G401 (cell line): ENCODE measurements around the gene TBC1D9B. TPM values are rescaled to one million over a fixed set of nuclear protein-coding genes. Genes with fewer than 3 reads are reported as not detected.
A peak's percentile ranks its signal among the peaks of the same experiment; 100 is the strongest.
"Not testable (repeated sequence)": the region's sequence is repeated elsewhere in the genome, so short reads cannot be mapped to it uniquely, and the experiment has no call there.

Source experiments
- DNase-seq: peaks from one replicate; pipeline ENCODE4 v3.0.0-alpha.2; 2015; ENCODE audit warnings: low spot score
- in situ Hi-C: cut with HindIII; loops from 2 replicates; pipeline ENCODE4 v1.10.0; 2016; ENCODE audit warnings: low sequenced_read_pairs, mixed read lengths
- total RNA-seq: library from RNA; depleted of rRNA; stranded (reverse); fragments of >200 nt; shearing (Covaris generic); gene quantifications from 2 replicates; pipeline ENCODE4 v1.2.3, GENCODE V29; 2014

The TBC1D9B gene
- total RNA-seq, 1 experiment from 2014 or later, result 58.0 TPM

- DNase-seq, result peak; percentile 97
- in situ Hi-C loops, result no loop called here
Measured at GRCh38 chr5:179858586-179859427, 48.9 kb downstream of the TBC1D9B start, which contains the start of gene MRNIP. MRNIP (minus strand) TSS chr5:179858817; CDS start chr5:179858796, 21 bp downstream.

- in situ Hi-C loops, result no loop called here
- peak; percentile 69 for DNase-seq
Measured at GRCh38 chr5:179858241-179858585, 49.5 kb downstream of the TBC1D9B start.

GRCh38 chr5:179854356-179854755 lies 53.3 kb downstream of the TBC1D9B start:
- DNase-seq, result no peak
- in situ Hi-C loops, result no loop called here

GRCh38 chr5:179852993-179853547 lies 54.6 kb downstream of the TBC1D9B start:
- no peak for DNase-seq
- in situ Hi-C loops, result no loop called here

GRCh38 chr5:179841621-179842020 lies 66.1 kb downstream of the TBC1D9B start:
- DNase-seq, result no peak
- in situ Hi-C loops, result no loop called here

- in situ Hi-C loops, result no loop called here
- no peak for DNase-seq
Measured at GRCh38 chr5:179840766-179841165, 66.9 kb downstream of the TBC1D9B start.

GRCh38 chr5:179840321-179840720 lies 67.4 kb downstream of the TBC1D9B start:
- in situ Hi-C loops, result no loop called here
- DNase-seq, result no peak

GRCh38 chr5:179839328-179840256 lies 68.1 kb downstream of the TBC1D9B start:
- in situ Hi-C loops, result no loop called here
- no peak for DNase-seq

- in situ Hi-C loops, result no loop called here
Measured at GRCh38 chr5:179837076-179838011, 70.4 kb downstream of the TBC1D9B start.

GRCh38 chr5:179836225-179837019 lies 71.3 kb downstream of the TBC1D9B start:
- in situ Hi-C loops, result no loop called here

More at GRCh38 chr5:179837076-179838011, 70.4 kb downstream of the TBC1D9B start:
- DNase-seq, result no peak

GRCh38 chr5:179834871-179835270 lies 72.8 kb downstream of the TBC1D9B start:
- in situ Hi-C loops, DNase-seq: not testable (repeated sequence)

More at GRCh38 chr5:179836225-179837019, 71.3 kb downstream of the TBC1D9B start:
- peak; percentile 19 for DNase-seq

DNA sequence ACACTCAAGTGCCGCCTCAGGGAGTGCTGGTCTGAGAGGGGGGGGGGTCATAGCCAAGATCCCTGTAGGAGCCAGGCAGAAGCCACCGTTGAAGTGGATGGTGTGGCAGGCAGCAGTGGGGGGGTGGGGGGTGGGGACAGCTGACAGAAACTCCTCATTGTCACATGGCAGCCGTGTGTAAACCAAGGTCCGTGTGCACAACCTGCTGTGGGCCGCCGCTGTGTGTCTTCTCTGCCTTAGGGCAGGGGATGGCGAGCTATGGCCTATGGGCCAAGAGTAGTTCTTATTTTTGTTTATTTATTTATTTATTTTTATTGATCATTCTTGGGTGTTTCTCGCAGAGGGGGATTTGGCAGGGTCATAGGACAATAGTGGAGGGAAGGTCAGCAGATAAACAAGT lies 73.6 kb downstream of the TBC1D9B start:
- no peak for DNase-seq
- in situ Hi-C loops, result no loop called here

GRCh38 chr5:179833709-179834070 lies 74.0 kb downstream of the TBC1D9B start:
- DNase-seq, result no peak
- in situ Hi-C loops, result no loop called here

GRCh38 chr5:179833056-179833708 lies 74.5 kb downstream of the TBC1D9B start:
- in situ Hi-C loops, result no loop called here
- peak; percentile 87 for DNase-seq

GRCh38 chr5:179832039-179832745 lies 75.5 kb downstream of the TBC1D9B start:
- in situ Hi-C loops, result no loop called here
- DNase-seq, result peak; percentile 29

DNA sequence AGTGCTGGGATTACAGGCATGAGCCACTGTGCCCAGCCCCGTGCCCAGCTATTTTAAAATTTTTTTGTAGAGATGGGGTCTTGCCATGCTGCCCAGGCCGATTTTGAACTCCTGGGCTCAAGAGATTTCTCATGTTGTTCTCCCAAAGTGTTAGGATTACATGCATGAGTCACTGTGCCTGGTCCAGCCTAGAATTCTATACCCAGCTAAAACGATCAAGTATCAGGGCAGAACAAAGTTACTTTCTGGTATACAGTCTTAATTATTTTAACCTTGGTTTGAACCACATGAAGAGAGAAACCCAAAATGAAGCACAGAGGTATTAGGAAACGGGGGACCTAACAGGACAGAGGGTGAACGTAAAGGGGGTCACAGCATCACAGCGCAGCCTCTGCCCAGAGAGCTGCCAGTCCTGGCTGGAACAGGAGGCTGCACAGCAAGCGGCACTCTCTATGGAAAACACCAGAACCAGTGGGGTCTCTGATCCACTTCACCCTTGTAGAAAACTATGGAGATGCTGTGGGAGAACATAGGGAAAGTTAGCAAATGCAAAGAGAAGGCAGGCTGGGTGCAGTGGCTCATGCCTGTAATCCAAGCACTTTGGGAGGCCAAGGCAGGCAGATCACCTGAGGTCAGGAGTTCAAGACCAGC lies 76.8 kb downstream of the TBC1D9B start:
- DNase-seq, result no peak
- in situ Hi-C loops, result no loop called here
